ENCODE data around the gene FOXP1.

Gene FOXP1

GRCh38 chr3:71030748-71031147 lies 552.8 kb downstream of the FOXP1 start:
- Histone ChIP-seq H3K36me3 (ENCODE audit: low read depth) (peaks cover 44% of the 10 kb centered on the region), H3K9me3 (ENCODE audit: severe bottlenecking) (no peaks in the 10 kb centered on the region), H3K4me3 (ENCODE audit: severe bottlenecking) (no peak overlapping the region), H3K4me1 (ENCODE audit: insufficient read depth, poor library complexity, severe bottlenecking) (peaks cover 25% of the 10 kb centered on the region), H3K27ac (ENCODE audit: poor library complexity, severe bottlenecking) (no peak overlapping the region), H3K27me3 (ENCODE audit: insufficient read depth, poor library complexity, severe bottlenecking) (no peaks in the 10 kb centered on the region)
- DNase-seq (ENCODE audit: low spot score) (no peak), ATAC-seq (ENCODE audit: low read depth) (no peak)
- no peak for TF ChIP-seq CTCF (IDR thresholded peaks at IDR 0.05; ENCODE audit: poor library complexity, severe bottlenecking)

GRCh38 chr3:71029770-71030169 lies 553.8 kb downstream of the FOXP1 start:
- TF ChIP-seq CTCF (IDR thresholded peaks at IDR 0.05; ENCODE audit: poor library complexity, severe bottlenecking): no peak
- peaks cover 16% of the 10 kb centered on the region for H3K4me1 ChIP-seq (ENCODE audit: insufficient read depth, poor library complexity, severe bottlenecking)
- no peak overlapping the region for H3K27ac ChIP-seq (ENCODE audit: poor library complexity, severe bottlenecking)
- ATAC-seq (ENCODE audit: low read depth): no peak
- no peaks in the 10 kb centered on the region for H3K9me3 ChIP-seq (ENCODE audit: severe bottlenecking)
- H3K4me3 ChIP-seq (ENCODE audit: severe bottlenecking): no peak overlapping the region
- H3K36me3 ChIP-seq (ENCODE audit: low read depth): peaks cover 36% of the 10 kb centered on the region; the same call in 1 of the 2 replicates
- H3K27me3 ChIP-seq (ENCODE audit: insufficient read depth, poor library complexity, severe bottlenecking): no peaks in the 10 kb centered on the region
- no peak for DNase-seq (ENCODE audit: low spot score)

GRCh38 chr3:71028802-71029201 lies 554.7 kb downstream of the FOXP1 start:
- no peak for DNase-seq (ENCODE audit: low spot score)
- no peak for ATAC-seq (ENCODE audit: low read depth)
- no peak for TF ChIP-seq CTCF (IDR thresholded peaks at IDR 0.05; ENCODE audit: poor library complexity, severe bottlenecking)
- H3K36me3 ChIP-seq (ENCODE audit: low read depth): peaks cover 26% of the 10 kb centered on the region; the same call in 1 of the 2 replicates
- no peaks in the 10 kb centered on the region for H3K9me3 ChIP-seq (ENCODE audit: severe bottlenecking)
- H3K4me3 ChIP-seq (ENCODE audit: severe bottlenecking): no peak overlapping the region
- no peak overlapping the region for H3K27ac ChIP-seq (ENCODE audit: poor library complexity, severe bottlenecking)
- H3K4me1 ChIP-seq (ENCODE audit: insufficient read depth, poor library complexity, severe bottlenecking): peaks cover 12% of the 10 kb centered on the region
- no peaks in the 10 kb centered on the region for H3K27me3 ChIP-seq (ENCODE audit: insufficient read depth, poor library complexity, severe bottlenecking)

- Histone ChIP-seq H3K27me3 (ENCODE audit: insufficient read depth, poor library complexity, severe bottlenecking) (no peaks in the 10 kb centered on the region), H3K4me1 (ENCODE audit: insufficient read depth, poor library complexity, severe bottlenecking) (peaks cover 11% of the 10 kb centered on the region), H3K27ac (ENCODE audit: poor library complexity, severe bottlenecking) (no peak overlapping the region), H3K9me3 (ENCODE audit: severe bottlenecking) (no peaks in the 10 kb centered on the region), H3K36me3 (ENCODE audit: low read depth) (0 out of 2 replicates have a peak, but pooled peaks cover 23% of the 10 kb centered on the region), H3K4me3 (ENCODE audit: severe bottlenecking) (no peak overlapping the region)
- DNase-seq (ENCODE audit: low spot score): no peak
- no peak for TF ChIP-seq CTCF (IDR thresholded peaks at IDR 0.05; ENCODE audit: poor library complexity, severe bottlenecking)
- ATAC-seq (ENCODE audit: low read depth): no peak
Measured at GRCh38 chr3:71028184-71028583, 555.3 kb downstream of the FOXP1 start.

GRCh38 chr3:71026634-71027578 lies 556.6 kb downstream of the FOXP1 start:
- peaks cover 11% of the 10 kb centered on the region for H3K4me1 ChIP-seq (ENCODE audit: insufficient read depth, poor library complexity, severe bottlenecking)
- no peak for DNase-seq (ENCODE audit: low spot score)
- H3K27ac ChIP-seq (ENCODE audit: poor library complexity, severe bottlenecking): no peak overlapping the region
- no peak for TF ChIP-seq CTCF (IDR thresholded peaks at IDR 0.05; ENCODE audit: poor library complexity, severe bottlenecking)
- peak; percentile 63; the same call in 2 of the 3 replicates for ATAC-seq (ENCODE audit: low read depth)
- H3K9me3 ChIP-seq (ENCODE audit: severe bottlenecking): no peaks in the 10 kb centered on the region
- no peak overlapping the region for H3K4me3 ChIP-seq (ENCODE audit: severe bottlenecking)
- 0 out of 2 replicates have a peak, but pooled peaks cover 12% of the 10 kb centered on the region for H3K36me3 ChIP-seq (ENCODE audit: low read depth)
- H3K27me3 ChIP-seq (ENCODE audit: insufficient read depth, poor library complexity, severe bottlenecking): no peaks in the 10 kb centered on the region
